NCI-H226 (cell line): ENCODE results near the gene ZBTB47.

Experiments
- DNase-seq: peaks from one replicate; pipeline ENCODE4 v3.0.0-alpha.2; 2015

The ZBTB47 gene

GRCh38 chr3:42701371-42702065, 48.0 kb downstream of the ZBTB47 start:
- peak; percentile 28 for DNase-seq

- DNase-seq = no peak
Observed at GRCh38 chr3:42702066-42702951, 48.8 kb downstream of the ZBTB47 start, which contains the start of gene HHATL. Gene HHATL, minus strand, starts transcription at chr3:42702798. Its CDS starts 1,972 bp downstream, at chr3:42700826.

- no peak for DNase-seq
Observed at GRCh38 chr3:42702982-42703694, 49.6 kb downstream of the ZBTB47 start.

- DNase-seq = no peak
Observed at GRCh38 chr3:42703695-42704025, 50.2 kb downstream of the ZBTB47 start.

GRCh38 chr3:42704136-42704841, 50.8 kb downstream of the ZBTB47 start:
- no peak for DNase-seq

GRCh38 chr3:42705058-42705767, 51.7 kb downstream of the ZBTB47 start:
- DNase-seq = no peak

- no peak for DNase-seq
Observed at GRCh38 chr3:42705962-42706585, 52.6 kb downstream of the ZBTB47 start.

GRCh38 chr3:42706721-42707619, 53.5 kb downstream of the ZBTB47 start:
- DNase-seq = no peak

GRCh38 chr3:42707620-42708355, 54.3 kb downstream of the ZBTB47 start:
- DNase-seq = no peak

- DNase-seq = no peak
Observed at GRCh38 chr3:42708611-42709151, 55.2 kb downstream of the ZBTB47 start.

- no peak for DNase-seq
Observed at GRCh38 chr3:42709621-42710020, 56.1 kb downstream of the ZBTB47 start.

GRCh38 chr3:42710323-42711021, 57.0 kb downstream of the ZBTB47 start:
- DNase-seq = no peak

- DNase-seq = no peak
Observed at GRCh38 chr3:42711491-42712343, 58.2 kb downstream of the ZBTB47 start.

- no peak for DNase-seq
Observed at GRCh38 chr3:42712344-42712648, 58.8 kb downstream of the ZBTB47 start.

GRCh38 chr3:42712688-42713372, 59.3 kb downstream of the ZBTB47 start:
- no peak for DNase-seq

- DNase-seq = no peak
Observed at GRCh38 chr3:42713747-42714146, 60.2 kb downstream of the ZBTB47 start.

- no peak for DNase-seq
Observed at GRCh38 chr3:42714171-42714852, 60.8 kb downstream of the ZBTB47 start.
